SK-N-MC (cell line): ENCODE data around the gene NELFB.

Experiments used
- EZH2 ChIP-seq: fragments of 200-600 bp; sonication (generic); IDR thresholded peaks from one replicate; pipeline ENCODE4 v1.6.1; 2017; ENCODE audit warnings: antibody characterized with exemption
- FOXP2 ChIP-seq: optimal IDR thresholded peaks from 2 replicates; pipeline ENCODE3; 2011; ENCODE audit warnings: mild to moderate bottlenecking, moderate library complexity; ENCODE audit not compliant: insufficient read depth; ENCODE audit errors: extremely low read length, control extremely low read depth
- POLR2AphosphoS5 ChIP-seq: IDR thresholded peaks from 2 replicates; pipeline ENCODE4 v1.6.1; 2012; ENCODE audit warnings: mild to moderate bottlenecking, low read depth, low read length, borderline replicate concordance

DNA sequence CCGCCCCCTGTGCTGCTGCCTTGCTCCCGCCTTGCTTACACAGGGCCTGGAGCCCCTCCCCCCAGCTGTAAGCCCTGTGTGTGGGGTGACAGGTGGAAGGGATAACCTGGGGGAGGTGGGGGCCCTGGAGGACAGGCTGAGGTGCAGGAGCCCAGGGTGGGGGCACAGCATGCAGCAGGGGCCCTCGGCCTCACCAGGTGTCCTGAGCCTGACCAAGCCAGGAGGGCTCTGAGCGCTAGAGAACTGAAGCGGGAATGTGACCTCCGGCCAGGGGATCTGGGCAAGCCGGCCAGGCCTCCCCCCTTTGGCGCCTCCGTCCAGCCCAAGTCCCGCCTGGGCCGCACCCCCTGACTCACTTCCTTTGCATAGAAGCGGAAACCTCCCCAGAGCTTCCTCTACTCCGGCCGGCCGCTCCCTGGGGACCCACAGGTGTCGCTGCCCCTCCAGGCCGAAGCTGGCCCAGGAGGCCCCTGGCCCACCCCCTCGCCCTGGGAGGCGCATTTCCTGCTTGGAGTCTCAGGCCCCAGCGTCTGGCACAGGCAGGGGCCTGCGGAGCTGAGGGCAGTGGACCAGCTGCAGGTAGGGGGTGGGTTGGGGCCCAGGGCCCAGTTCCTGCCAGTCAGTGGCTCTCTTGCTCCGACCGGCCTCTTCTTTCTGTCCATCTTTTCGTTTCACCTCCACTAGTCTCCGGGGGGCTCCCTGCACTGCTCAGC lies 22.4 kb downstream of the NELFB start, which contains the start of gene TOR4A:
- no peak for TF ChIP-seq FOXP2
- TF ChIP-seq POLR2AphosphoS5 = no peak
- no peak for TF ChIP-seq EZH2
